NCI-H1694 treated with DMSO at 0.1 percent for 48 hours (cell line): ENCODE results near the gene IQCE.
"Not testable (repeated sequence)": the region's sequence is repeated elsewhere in the genome, so short reads cannot be mapped to it uniquely, and the experiment has no call there.

Source experiments
- DNase-seq: peaks from one replicate; lab custom pipeline; 2025; lab: John Stamatoyannopoulos, UW

IQCE gene

GRCh38 chr7:2520761-2521290 is 38.0 kb upstream of the IQCE start:
- no peak for DNase-seq

- no peak for DNase-seq
Measured at GRCh38 chr7:2521341-2521745, 37.4 kb upstream of the IQCE start.

DNA sequence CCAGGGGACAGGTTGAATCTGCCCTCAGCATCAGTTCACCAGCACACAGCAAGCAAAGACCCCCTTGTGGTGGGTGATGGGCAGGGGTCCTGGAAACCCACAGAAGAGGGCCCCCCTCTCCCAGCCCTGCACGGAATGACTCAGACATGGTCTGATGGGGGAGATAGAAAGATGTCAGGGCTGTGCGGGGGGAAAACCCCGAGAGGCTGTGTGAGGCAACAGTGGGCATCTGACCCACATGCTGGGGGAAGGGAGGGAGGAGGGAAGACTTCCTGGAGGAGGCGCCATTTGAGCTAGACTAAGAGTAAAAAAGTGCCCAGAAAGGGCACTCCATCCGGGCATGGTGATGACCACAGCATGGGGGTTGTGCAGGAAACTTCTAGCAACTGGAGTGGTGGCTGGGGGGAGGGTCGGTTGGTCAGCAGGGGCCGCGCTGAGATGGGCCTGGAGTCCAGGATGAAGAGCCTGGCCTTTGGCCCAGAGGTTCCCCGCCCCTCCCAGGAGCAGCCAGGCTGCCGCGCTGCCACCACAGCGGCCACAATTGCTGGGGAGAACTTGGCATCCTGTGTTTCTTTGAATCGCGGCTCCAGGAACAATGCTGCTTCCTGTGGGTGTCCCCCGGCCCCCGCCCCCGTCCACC is 36.7 kb upstream of the IQCE start:
- DNase-seq: no peak

DNA sequence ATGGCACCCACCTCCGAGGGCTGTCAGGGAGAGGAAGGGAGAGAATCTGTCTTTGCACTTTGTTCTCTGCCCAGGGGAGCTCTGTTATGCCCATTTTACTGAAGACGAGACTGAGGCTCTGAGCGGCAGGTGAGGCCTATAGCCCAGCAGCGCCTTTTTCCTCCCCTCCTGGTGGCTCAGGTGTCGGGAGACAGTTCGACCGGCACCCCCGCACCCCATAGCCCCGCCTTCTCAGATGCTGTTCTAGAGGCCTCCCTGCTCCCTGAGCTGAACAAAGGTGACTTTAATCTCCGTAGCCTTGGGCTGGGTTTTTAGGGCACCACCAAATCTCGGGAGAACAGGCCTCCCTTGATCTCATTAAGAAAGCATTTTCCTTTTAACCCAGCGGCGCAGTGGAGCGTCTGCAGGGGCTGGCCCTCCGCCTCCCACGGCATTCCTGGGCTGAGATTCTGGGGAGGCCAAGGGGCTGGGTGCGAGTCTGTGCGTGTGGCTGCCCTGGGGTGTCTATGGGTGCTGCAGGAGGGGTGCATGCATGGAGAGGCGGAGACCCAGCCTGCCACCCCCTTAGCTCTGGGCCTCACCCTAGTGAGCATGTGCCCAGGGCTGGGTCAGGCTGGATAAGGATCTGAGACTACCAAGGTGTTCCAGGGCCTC is 35.9 kb upstream of the IQCE start:
- no peak for DNase-seq

GRCh38 chr7:2523461-2523936 is 35.3 kb upstream of the IQCE start:
- DNase-seq: no peak

DNA sequence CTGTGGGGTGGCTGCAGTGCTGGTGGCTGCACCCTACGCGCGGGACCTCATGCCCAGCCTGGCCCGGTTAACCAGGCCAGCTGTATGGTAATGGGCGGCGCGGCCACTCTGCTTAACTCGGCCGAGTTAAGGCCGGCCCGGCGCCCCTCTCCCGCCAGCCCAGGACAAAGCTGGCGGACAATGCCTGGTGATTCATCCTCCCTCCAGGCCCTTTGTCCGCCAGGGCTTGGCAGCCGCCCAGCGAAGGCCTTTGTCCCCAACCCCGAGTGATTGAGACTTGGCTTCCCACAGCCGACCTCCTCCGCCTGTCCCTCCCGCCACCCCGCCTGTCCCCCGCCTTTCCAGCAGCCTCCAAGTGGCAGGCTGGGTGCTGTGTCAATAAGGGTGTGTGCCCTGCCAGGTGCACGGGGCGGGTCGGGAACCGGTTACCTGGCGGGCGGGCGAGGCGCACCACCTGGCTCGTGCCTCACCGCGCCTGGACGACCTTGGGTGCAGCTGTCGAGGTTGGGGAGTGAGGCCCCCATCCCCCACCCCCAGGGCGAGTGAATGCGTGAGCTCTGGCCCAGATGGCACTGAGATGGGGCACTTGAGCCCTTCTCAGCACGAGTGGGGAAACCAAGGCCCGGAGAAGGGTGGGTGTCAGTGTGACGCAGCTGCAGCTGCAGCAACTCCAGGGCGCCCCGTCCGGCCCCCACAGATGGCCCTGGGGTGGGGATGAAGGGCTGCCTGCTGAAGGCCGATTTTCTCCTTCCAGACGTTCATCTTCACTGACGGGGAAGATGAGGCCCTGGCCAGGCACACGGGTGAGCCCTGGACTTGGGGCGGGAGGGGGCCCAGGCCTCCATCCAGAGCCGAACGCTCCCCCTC is 34.6 kb upstream of the IQCE start:
- no peak for DNase-seq

DNA sequence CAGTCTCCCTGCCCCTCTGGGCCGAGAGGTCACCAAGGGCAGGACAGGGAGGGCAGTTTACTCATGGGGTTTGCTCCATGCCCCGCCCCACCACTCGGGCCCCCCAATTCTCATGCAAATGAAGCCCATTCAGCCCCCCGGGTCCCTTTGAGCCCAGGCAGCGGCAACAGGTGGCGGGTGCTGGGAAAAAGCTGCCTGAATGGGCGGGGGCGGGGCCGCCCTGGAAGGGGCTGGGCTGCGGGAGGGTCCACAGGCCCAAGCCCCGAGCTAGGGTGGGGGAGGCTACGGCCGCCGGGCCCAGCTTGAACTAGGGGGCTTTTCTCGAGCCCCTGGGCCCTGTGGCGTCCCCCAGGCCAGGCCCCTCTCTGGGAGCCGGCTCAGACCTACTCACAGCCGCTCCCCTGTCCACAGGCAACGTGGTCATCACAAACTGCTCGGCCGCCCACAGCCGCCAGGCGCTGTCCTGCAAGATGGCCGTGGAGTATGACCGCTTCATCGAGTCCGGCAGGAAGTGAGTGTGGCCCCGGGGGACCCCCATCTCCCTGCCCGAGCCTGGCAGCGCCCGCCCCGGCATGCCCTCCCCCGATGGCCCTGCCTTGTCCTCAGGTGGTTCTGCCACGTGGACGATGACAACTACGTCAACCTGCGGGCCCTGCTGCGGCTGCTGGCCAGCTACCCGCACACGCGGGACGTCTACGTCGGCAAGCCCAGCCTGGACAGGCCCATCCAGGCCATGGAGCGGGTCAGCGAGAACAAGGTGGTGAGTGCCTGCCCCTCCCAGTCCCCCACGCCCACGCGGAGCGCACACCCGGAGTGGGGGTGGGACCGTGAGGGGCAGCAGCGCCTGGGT is 33.7 kb upstream of the IQCE start:
- DNase-seq: no peak

GRCh38 chr7:2525658-2526630 is 32.8 kb upstream of the IQCE start:
- DNase-seq: no peak

GRCh38 chr7:2526659-2527504 is 31.9 kb upstream of the IQCE start:
- no peak for DNase-seq

DNA sequence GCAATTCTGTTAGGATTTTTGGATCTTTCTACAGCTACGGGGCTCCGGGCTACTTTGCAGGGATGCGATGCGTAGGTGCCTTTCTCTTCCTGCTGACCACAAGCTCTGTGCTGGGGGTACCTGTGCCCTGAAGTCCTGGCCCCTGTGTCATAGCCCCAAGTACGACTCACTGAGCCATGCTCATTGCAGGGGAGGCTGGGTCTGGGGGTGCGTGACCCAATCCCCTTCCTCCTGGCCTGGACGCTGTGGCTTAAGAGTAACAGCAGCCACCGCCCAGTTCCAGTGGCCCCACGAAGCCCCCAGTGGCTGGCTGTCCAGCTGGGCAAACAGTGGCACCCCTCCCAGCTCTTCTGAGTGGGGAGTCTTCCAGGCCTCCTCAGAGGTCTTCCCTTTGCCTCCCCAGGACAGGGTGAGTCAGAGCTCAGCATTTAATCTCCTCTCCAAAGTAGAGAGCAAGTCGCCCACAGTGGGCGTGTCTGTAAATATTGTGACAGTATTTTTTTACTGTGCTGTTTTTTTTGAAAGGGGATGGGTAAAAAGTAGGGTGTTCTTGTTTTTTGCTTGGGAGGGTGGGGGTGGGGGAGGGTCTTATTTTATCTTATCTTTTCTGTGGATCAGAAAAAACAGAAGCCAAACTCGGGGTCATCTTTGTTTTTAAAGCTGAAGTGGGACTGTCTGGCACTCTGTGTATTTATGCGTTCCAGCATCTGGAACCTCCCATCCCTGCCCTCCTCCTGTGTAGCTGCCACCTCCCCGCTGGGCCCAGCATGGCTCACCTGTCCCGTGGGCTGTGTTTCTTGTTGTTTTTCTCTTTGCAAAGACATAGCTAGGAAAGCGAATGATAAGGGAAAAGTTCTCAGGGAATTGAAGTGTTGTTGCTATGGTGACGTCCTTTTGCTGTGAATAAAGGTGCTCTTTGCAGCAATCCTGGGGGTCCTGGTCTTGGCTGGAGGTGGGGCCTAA is 31.0 kb upstream of the IQCE start:
- DNase-seq: no peak

DNA sequence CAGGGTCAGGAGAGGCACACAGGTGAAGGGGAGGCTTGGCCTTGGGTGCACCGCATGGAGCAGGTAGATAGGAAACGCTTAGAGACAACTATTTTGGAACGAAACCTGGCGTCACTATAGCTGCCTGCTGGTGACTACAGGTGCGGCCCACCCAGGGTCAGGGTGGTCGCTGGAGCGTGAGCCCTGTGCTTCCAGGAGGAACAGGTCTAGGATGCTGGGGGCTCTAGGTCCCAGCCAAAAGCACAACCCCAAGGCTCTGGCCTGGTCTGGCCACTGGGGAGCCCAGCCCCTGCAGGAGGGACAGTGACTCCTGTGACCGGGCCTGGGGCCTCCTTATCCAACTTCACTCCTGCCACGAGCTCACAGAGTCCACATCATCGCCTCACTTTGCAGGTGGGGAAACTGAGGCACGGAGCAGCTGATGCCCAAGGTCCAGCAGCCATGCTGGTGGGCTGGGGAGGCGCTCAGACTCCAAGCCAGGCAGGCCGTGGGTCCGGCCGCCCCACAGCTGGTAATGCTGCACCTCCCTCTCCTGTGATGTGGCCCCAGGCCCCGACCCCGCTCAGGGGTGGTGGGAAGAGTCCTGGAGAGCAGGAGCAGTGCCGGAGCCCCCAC is 30.2 kb upstream of the IQCE start:
- no peak for DNase-seq

- no peak for DNase-seq
Measured at GRCh38 chr7:2529161-2530070, 29.4 kb upstream of the IQCE start.

DNA sequence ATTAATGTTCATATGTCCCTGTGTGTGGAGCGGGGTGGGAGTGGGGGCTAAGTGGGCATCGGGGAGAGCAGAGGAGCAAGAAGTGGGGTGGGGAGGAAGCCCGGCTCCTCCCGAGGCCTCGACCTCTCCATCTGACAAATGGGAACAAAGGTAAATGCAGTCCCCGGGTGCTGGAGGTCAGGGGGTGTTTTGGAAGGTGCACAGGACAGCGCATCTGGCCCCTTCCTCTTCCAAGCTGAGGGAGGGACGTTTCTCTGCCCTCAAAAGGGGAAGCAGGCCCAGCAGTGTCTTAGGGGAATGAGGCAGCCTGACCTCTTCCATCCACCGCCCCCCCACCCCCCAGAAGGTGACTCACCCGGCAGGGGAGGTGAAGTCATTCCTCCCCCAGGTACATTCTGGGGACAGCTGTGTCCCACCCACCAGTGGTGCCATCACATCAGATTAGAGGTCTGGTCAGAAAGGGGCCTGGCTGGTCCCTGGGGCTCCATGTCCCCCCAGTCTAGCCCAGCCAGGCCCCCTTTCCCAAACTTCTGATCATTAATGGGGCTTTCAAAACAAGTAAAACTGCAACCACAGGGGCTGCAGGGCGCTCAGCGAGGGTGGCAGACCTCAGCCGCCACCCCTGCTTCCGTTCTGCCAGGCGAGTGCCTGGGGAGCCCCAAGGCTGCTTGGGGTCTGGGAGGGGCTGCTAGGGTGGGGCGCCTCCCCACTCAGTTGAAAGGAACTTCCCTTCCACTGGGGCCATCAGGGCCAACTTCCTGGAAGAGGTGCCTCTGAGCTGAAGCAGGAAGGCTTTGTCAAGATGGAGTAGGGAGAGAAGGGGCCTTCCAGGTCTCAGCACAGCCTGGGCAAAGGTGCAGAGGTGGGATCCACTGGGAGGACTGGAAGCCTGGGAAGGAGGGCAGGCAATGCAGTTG is 28.4 kb upstream of the IQCE start:
- no peak for DNase-seq

- DNase-seq: not testable (repeated sequence)
Measured at GRCh38 chr7:2530994-2531795, 27.6 kb upstream of the IQCE start.

DNA sequence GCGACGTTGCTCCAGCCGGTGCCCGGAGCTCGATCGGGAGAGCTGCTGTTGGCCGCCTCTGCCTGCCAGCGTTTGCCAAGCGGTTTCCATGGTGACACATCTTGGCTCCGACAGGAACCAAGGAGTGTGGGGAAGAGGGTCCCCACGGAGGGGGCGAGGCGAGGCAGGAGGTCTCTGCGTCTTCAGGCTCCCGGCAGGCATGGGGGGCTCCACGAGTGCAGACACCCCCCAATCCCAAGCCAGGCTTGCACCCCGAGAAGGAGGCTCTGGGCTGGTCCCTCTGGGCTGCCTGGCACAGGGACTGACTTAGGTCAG is 27.0 kb upstream of the IQCE start:
- DNase-seq: not testable (repeated sequence)
